A673 (cell line): ENCODE data around the gene MYLK. TPM values are rescaled to one million over a fixed set of nuclear protein-coding genes. Genes with fewer than 3 reads are reported as not detected.

Experiments
- BruUV-seq: library from RNA; stranded (reverse); fragments of 400-500 nt; replicated peaks from 2 replicates; lab custom pipeline; 2021; lab: Mats Ljungman, UMichigan
- CTCF ChIA-PET: fragments of 300-600 bp; sonication (Branson Sonifier 250); formaldehyde crosslinking; loops from one replicate; lab custom pipeline; 2022; ENCODE audit warnings: antibody characterized with exemption; lab: Charles Lee
- POLR2A ChIA-PET: fragments of 300-600 bp; sonication (Branson Sonifier 250); formaldehyde crosslinking; loops from one replicate; lab custom pipeline; 2022; ENCODE audit warnings: antibody characterized with exemption; ENCODE audit not compliant: low non-redundant PET; lab: Charles Lee
- DNase-seq: peaks from one replicate; pipeline ENCODE4 v3.0.0-alpha.2; 2015; ENCODE audit warnings: low spot score
- H3K27ac ChIP-seq: fragments of 200-600 bp; sonication (generic); 2 replicates; pipeline ENCODE4 v1.5.1; 2016; ENCODE audit warnings: mixed run types, low read depth, mild to moderate bottlenecking, mixed read lengths, antibody characterized with exemption, low read length; ENCODE audit not compliant: poor library complexity, severe bottlenecking
- H3K27me3 ChIP-seq: fragments of 200-600 bp; sonication (generic); replicated peaks from 2 replicates; pipeline ENCODE4 v1.6.1; 2017; ENCODE audit warnings: mixed run types, low read depth, mild to moderate bottlenecking, mixed read lengths, antibody characterized with exemption, low read length; ENCODE audit not compliant: insufficient read depth, poor library complexity
- H3K36me3 ChIP-seq: fragments of 200-600 bp; sonication (generic); 2 replicates; pipeline ENCODE4 v1.6.1; 2016; ENCODE audit warnings: mixed run types, mild to moderate bottlenecking, mixed read lengths, antibody characterized with exemption, low read length; ENCODE audit not compliant: insufficient read depth, poor library complexity, severe bottlenecking
- H3K4me1 ChIP-seq: fragments of 200-600 bp; sonication (generic); 2 replicates; pipeline ENCODE4 v1.6.1; 2017; ENCODE audit warnings: mixed run types, mild to moderate bottlenecking, mixed read lengths, antibody characterized with exemption, low read length; ENCODE audit not compliant: insufficient read depth, poor library complexity, severe bottlenecking
- H3K4me3 ChIP-seq: fragments of 200-600 bp; sonication (generic); 2 replicates; pipeline ENCODE4 v1.5.1; 2016; ENCODE audit warnings: low read depth, mixed run types, mild to moderate bottlenecking, mixed read lengths, low read length; ENCODE audit not compliant: poor library complexity, severe bottlenecking
- H3K9me3 ChIP-seq: fragments of 200-600 bp; sonication (generic); 2 replicates; pipeline ENCODE4 v1.6.1; 2016; ENCODE audit warnings: mixed run types, low read depth, mild to moderate bottlenecking, mixed read lengths, antibody characterized with exemption, low read length; ENCODE audit not compliant: poor library complexity, severe bottlenecking
- CTCF ChIP-seq: fragments of 300-800, 200-600 bp; sonication (generic); conservative IDR thresholded peaks from 2 replicates; pipeline ENCODE4 v1.5.1; 2017; ENCODE audit warnings: low read depth, mild to moderate bottlenecking, antibody characterized with exemption, low read length, moderate library complexity, mixed read lengths
- EZH2 ChIP-seq: fragments of 200-600 bp; sonication (generic); IDR thresholded peaks from 2 replicates; pipeline ENCODE4 v1.6.1; 2017; ENCODE audit warnings: borderline replicate concordance, low read depth, mild to moderate bottlenecking, mixed read lengths, antibody characterized with exemption, low read length; ENCODE audit not compliant: poor library complexity, severe bottlenecking
- intact Hi-C: fragments of 100-400 bp; cut with micrococcal nuclease; formaldehyde crosslinking; loops from one replicate; pipeline ENCODE4 v1.10.0; 2022; ENCODE audit not compliant: unreplicated experiment
- total RNA-seq: library from RNA; stranded (reverse); gene quantifications from 2 replicates; pipeline ENCODE4 v1.2.3, GENCODE V29; 2021

The MYLK gene
- total RNA-seq, 1 experiment from 2014 or later: 3.9 TPM

DNA sequence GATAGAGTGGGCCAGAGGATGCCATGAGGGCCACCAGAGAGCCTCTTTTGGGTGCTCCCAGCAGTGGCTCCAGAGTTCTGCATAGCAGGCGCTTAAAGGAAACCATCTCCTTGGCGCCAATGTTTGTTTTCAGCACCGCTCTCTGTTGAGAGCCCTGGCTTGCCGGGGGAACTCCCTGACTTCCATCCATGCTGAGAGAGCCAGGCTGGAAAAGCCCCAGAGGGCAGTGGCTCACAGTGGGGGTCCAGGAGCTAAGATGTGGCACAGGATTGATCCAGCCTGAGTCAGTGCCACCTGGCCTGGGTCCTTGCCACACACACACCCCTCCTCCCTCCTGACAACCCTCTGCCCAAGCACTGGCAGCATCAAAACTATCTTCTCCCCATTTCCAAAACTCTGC is 248.9 kb downstream of the MYLK start:
- Histone ChIP-seq H3K36me3 (no peaks in the 10 kb centered on the region), H3K9me3 (no peaks in the 10 kb centered on the region), H3K4me1 (peaks cover 19% of the 10 kb centered on the region), H3K27me3 (no peaks in the 10 kb centered on the region), H3K27ac (no peak overlapping the region), H3K4me3 (no peak overlapping the region)
- no peak for DNase-seq
- POLR2A ChIA-PET: no interaction called here
- CTCF ChIA-PET: interaction anchor here (0.5 kb wide), 1 partner anchor 1990 kb away, joined by 3 read pairs; no protein-coding TSS in a partner anchor
- intact Hi-C loops: no loop called here
- TF ChIP-seq EZH2 (no peak), CTCF (no peak)
- BruUV-seq: no TSS peak

GRCh38 chr3:123634149-123635051 is 249.7 kb downstream of the MYLK start:
- no peaks in the 10 kb centered on the region for H3K27me3 ChIP-seq
- peaks cover 19% of the 10 kb centered on the region for H3K4me1 ChIP-seq
- no peak overlapping the region for H3K4me3 ChIP-seq
- TF ChIP-seq EZH2 (no peak), CTCF (no peak)
- no TSS peak for BruUV-seq
- H3K27ac ChIP-seq: no peak overlapping the region
- DNase-seq: no peak
- ChIA-PET CTCF (interaction anchor here (0.5 kb wide), 2 partner anchors 20 to 1991 kb away, joined by 3 to 8 read pairs; no protein-coding TSS in a partner anchor), POLR2A (no interaction called here)
- H3K36me3 ChIP-seq: no peaks in the 10 kb centered on the region
- intact Hi-C loops: no loop called here
- no peaks in the 10 kb centered on the region for H3K9me3 ChIP-seq

GRCh38 chr3:123633530-123633929 is 250.6 kb downstream of the MYLK start:
- ChIA-PET POLR2A (no interaction called here), CTCF (interaction anchor here (0.8 kb wide), 1 partner anchor 9 kb away, joined by 3 read pairs; no protein-coding TSS in a partner anchor)
- intact Hi-C loops: no loop called here
- TF ChIP-seq CTCF: no peak
- TF ChIP-seq EZH2: no peak
- Histone ChIP-seq H3K36me3 (no peaks in the 10 kb centered on the region), H3K27ac (no peak overlapping the region), H3K4me3 (no peak overlapping the region), H3K9me3 (no peaks in the 10 kb centered on the region), H3K27me3 (no peaks in the 10 kb centered on the region), H3K4me1 (peaks cover 19% of the 10 kb centered on the region)
- BruUV-seq: no TSS peak
- DNase-seq: no peak
